CD4-positive, alpha-beta T cell (primary cell): Measurements from ENCODE around the gene FUT8. TPM values are rescaled to one million over a fixed set of nuclear protein-coding genes. Genes with fewer than 3 reads are reported as not detected.

ENCODE experiments used
- ATAC-seq: fragments of 200-7000 bp; cut with Tn5 transposase; one replicate; pipeline ENCODE4 v1.10.0; 2022; ENCODE audit warnings: mild to moderate bottlenecking; ENCODE audit not compliant: poor library complexity
- CTCF ChIA-PET: fragments of 350-600 bp; sonication (Branson Sonifier 250); formaldehyde crosslinking; loops from one replicate; lab custom pipeline; 2021; ENCODE audit warnings: antibody characterized with exemption, inconsistent platforms; lab: Charles Lee
- POLR2A ChIA-PET: fragments of 350-600 bp; sonication (Branson Sonifier 250); formaldehyde crosslinking; loops from one replicate; lab custom pipeline; 2021; ENCODE audit warnings: antibody characterized with exemption, inconsistent platforms; lab: Charles Lee
- DNase-seq, 14 experiments: peaks; one replicate each; pipeline ENCODE4 v3.0.0-alpha.2; 2013 to 2020; ENCODE audit warnings: mixed read lengths in 2 of 14
- H3K27ac ChIP-seq, 2 donors: one replicate each; pipeline versions ENCODE4 v1.5.1 to v1.7.0; 2013; ENCODE audit warnings: low read length in 2 of 2, low read depth in 1 of 2, mild to moderate bottlenecking in 1 of 2
- H3K27me3 ChIP-seq, 2 experiments: 1 replicate in 1 of 2; 2 replicates in 1 of 2; pipeline versions ENCODE4 v1.6.1 to v1.7.0; 2013; ENCODE audit warnings: low read length in 2 of 2, control low read depth in 1 of 2, mild to moderate bottlenecking in 1 of 2, moderate library complexity in 1 of 2; ENCODE audit not compliant: insufficient read depth in 2 of 2, control insufficient read depth in 1 of 2
- H3K36me3 ChIP-seq: one replicate; pipeline ENCODE4 v1.6.1; 2013; ENCODE audit warnings: low read length, control low read depth; ENCODE audit not compliant: insufficient read depth
- H3K4me1 ChIP-seq: one replicate; pipeline ENCODE4 v1.6.1; 2013; ENCODE audit warnings: low read length, control low read depth; ENCODE audit not compliant: insufficient read depth
- H3K4me3 ChIP-seq: one replicate; pipeline ENCODE4 v1.5.1; 2013; ENCODE audit warnings: mild to moderate bottlenecking, low read length, moderate library complexity
- H3K9me3 ChIP-seq, 2 experiments: 1 replicate in 1 of 2; 2 replicates in 1 of 2; pipeline versions ENCODE4 v1.6.1 to v1.7.0; 2013; ENCODE audit warnings: low read length in 2 of 2, mild to moderate bottlenecking in 2 of 2, control low read depth in 1 of 2, moderate library complexity in 1 of 2; ENCODE audit not compliant: control insufficient read depth in 1 of 2, insufficient read depth in 1 of 2
- H3K27ac Mint-ChIP-seq: one replicate; pipeline ENCODE4 v1.8.0; 2020; ENCODE audit warnings: mixed read lengths
- H3K27me3 Mint-ChIP-seq: one replicate; pipeline ENCODE4 v1.8.0; 2021; ENCODE audit warnings: mixed read lengths
- H3K36me3 Mint-ChIP-seq: one replicate; pipeline ENCODE4 v1.8.0; 2021; ENCODE audit warnings: low read depth, mixed read lengths
- H3K4me1 Mint-ChIP-seq: one replicate; pipeline ENCODE4 v1.8.0; 2021; ENCODE audit warnings: low read depth, mixed read lengths
- H3K4me3 Mint-ChIP-seq: one replicate; pipeline ENCODE4 v1.8.0; 2020; ENCODE audit warnings: mild to moderate bottlenecking, mixed read lengths
- H3K9me3 Mint-ChIP-seq: one replicate; pipeline ENCODE4 v1.8.0; 2020; ENCODE audit warnings: mixed read lengths
- CTCF ChIP-seq: fragments of 200-600 bp; IDR thresholded peaks from one replicate; pipeline ENCODE4 v1.8.0; 2022; ENCODE audit warnings: antibody characterized with exemption, mild to moderate bottlenecking
- intact Hi-C, 2 experiments: fragments of 100-400 bp; cut with DNase I in 1 of 2; cut with micrococcal nuclease in 1 of 2; formaldehyde crosslinking; loops; one replicate each; pipeline versions ENCODE4 v1.15.1 to v1.9.0; 2023 to 2025; cut with DNase I, micrococcal nuclease
- total RNA-seq, 174 experiments: library from RNA in 2 of 174; stranded (reverse) in 2 of 174; gene quantifications; one replicate each; pipeline ENCODE4 v1.2.3 and lab custom pipeline; 2021 to 2026

The FUT8 gene
- total RNA-seq, 2 experiments from 2014 or later, result 31.3 to 39.1 TPM

- intact Hi-C loops, result no loop called here
- no peaks in the 10 kb centered on the region for H3K9me3 ChIP-seq
- no peaks in the 10 kb centered on the region for H3K36me3 ChIP-seq
- no peak for TF ChIP-seq CTCF
- H3K27ac Mint-ChIP-seq, result no peak overlapping the region
- H3K27ac ChIP-seq, result no peak overlapping the region
- H3K4me3 ChIP-seq, result no peak overlapping the region
- CTCF ChIA-PET, result no interaction called here
- H3K4me1 ChIP-seq, result no peaks in the 10 kb centered on the region
- POLR2A ChIA-PET, result no interaction called here
- ATAC-seq (no peak), DNase-seq (no peak)
- H3K4me3 Mint-ChIP-seq, result no peak overlapping the region
- peaks cover 44% of the 10 kb centered on the region for H3K4me1 Mint-ChIP-seq
- H3K36me3 Mint-ChIP-seq, result no peaks in the 10 kb centered on the region
- no peaks in the 10 kb centered on the region for H3K27me3 ChIP-seq
- H3K9me3 Mint-ChIP-seq, result no peaks in the 10 kb centered on the region
- H3K27me3 Mint-ChIP-seq, result no peaks in the 10 kb centered on the region
Measured at GRCh38 chr14:65585216-65585615, 172.7 kb downstream of the FUT8 start.

GRCh38 chr14:65588426-65589140 lies 176.1 kb downstream of the FUT8 start:
- CTCF ChIA-PET, result no interaction called here
- Histone ChIP-seq H3K9me3 (no peaks in the 10 kb centered on the region), H3K4me1 (no peaks in the 10 kb centered on the region), H3K4me3 (no peak overlapping the region), H3K27me3 (no peaks in the 10 kb centered on the region), H3K27ac (no peak overlapping the region), H3K36me3 (no peaks in the 10 kb centered on the region)
- H3K27me3 Mint-ChIP-seq, result no peaks in the 10 kb centered on the region
- no peaks in the 10 kb centered on the region for H3K9me3 Mint-ChIP-seq
- peaks cover 33% of the 10 kb centered on the region for H3K4me1 Mint-ChIP-seq
- POLR2A ChIA-PET, result no interaction called here
- DNase-seq (no peak), ATAC-seq (no peak)
- no peaks in the 10 kb centered on the region for H3K36me3 Mint-ChIP-seq
- intact Hi-C loops, result no loop called here
- TF ChIP-seq CTCF, result no peak
- no peak overlapping the region for H3K4me3 Mint-ChIP-seq
- no peak overlapping the region for H3K27ac Mint-ChIP-seq

GRCh38 chr14:65594153-65594881 lies 181.8 kb downstream of the FUT8 start:
- CTCF ChIA-PET, result no interaction called here
- Histone ChIP-seq H3K9me3 (no peaks in the 10 kb centered on the region), H3K27ac (no peak overlapping the region), H3K4me3 (no peak overlapping the region), H3K4me1 (no peaks in the 10 kb centered on the region), H3K27me3 (no peaks in the 10 kb centered on the region), H3K36me3 (no peaks in the 10 kb centered on the region)
- no peak overlapping the region for H3K27ac Mint-ChIP-seq
- intact Hi-C loops, result no loop called here
- POLR2A ChIA-PET, result no interaction called here
- no peaks in the 10 kb centered on the region for H3K27me3 Mint-ChIP-seq
- TF ChIP-seq CTCF, result no peak
- DNase-seq, result no peak
- H3K4me1 Mint-ChIP-seq, result peaks cover 7% of the 10 kb centered on the region
- no peak overlapping the region for H3K4me3 Mint-ChIP-seq
- H3K36me3 Mint-ChIP-seq, result peaks cover 10% of the 10 kb centered on the region
- no peak for ATAC-seq
- H3K9me3 Mint-ChIP-seq, result no peaks in the 10 kb centered on the region
